ENCODE measurements around the gene LEMD3. TPM values are rescaled to one million over a fixed set of nuclear protein-coding genes. Genes with fewer than 3 reads are reported as not detected.

Gene LEMD3
- total and polyA plus RNA-seq, 2 donors (not counting 1 experiment from before 2014, with no cell fraction given), result 11.5 to 18.5 TPM

DNA sequence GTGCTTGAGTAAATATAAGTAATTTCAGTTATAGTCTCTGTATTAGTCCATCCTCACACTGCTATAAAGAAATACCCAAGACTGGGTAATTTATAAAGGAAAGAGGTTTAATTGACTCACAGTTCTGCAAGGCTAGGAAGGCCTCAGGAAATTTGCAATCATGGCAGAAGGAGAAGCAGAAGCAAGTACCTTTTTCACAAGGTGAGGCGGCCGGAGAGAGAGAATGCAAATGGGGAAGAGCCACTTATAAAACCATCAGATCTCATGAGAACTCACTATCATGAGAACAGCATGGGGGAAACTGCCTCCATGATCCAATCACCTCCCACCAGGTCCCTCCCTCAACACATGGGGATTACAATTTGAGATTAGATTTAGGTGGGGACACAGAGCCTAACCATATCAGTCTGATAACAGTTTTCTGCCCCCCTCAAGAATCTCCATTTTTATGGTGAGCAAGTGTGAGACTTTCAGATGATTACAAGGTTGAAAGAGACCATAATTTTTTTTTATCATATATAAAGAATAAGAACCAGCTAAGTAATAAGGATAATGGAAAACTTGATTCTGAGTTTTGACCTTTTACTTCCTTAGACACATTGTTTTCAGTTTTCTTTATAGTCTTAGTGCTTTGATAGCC is 35.6 kb downstream of the LEMD3 start:
- TF ChIP-seq, protein P1, sequence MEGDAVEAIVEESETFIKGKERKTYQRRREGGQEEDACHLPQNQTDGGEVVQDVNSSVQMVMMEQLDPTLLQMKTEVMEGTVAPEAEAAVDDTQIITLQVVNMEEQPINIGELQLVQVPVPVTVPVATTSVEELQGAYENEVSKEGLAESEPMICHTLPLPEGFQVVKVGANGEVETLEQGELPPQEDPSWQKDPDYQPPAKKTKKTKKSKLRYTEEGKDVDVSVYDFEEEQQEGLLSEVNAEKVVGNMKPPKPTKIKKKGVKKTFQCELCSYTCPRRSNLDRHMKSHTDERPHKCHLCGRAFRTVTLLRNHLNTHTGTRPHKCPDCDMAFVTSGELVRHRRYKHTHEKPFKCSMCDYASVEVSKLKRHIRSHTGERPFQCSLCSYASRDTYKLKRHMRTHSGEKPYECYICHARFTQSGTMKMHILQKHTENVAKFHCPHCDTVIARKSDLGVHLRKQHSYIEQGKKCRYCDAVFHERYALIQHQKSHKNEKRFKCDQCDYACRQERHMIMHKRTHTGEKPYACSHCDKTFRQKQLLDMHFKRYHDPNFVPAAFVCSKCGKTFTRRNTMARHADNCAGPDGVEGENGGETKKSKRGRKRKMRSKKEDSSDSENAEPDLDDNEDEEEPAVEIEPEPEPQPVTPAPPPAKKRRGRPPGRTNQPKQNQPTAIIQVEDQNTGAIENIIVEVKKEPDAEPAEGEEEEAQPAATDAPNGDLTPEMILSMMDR (conservative IDR thresholded peaks at IDR 0.05 in 1 of 2, IDR thresholded peaks at IDR 0.05 in 1 of 2; ENCODE audit: low read depth in 1 of 2, low read length in 2 of 2), result no peak
- no peak for TF ChIP-seq EZH2 (IDR thresholded peaks at IDR 0.05; ENCODE audit: low read length, missing control alignments)
- Histone ChIP-seq H2AFZ (ENCODE audit: low read length) (no peak overlapping the region), H3K27me3 (ENCODE audit: control insufficient read depth, insufficient read depth, low read length) (no peaks in the 10 kb centered on the region), H3K9me3 (ENCODE audit: control insufficient read depth, insufficient read depth, low read depth, low read length) (no peaks in the 10 kb centered on the region), H3K4me2 (ENCODE audit: extremely low read depth, insufficient read depth, low read length) (no peak overlapping the region), H3K4me3 (replicated peaks in 1 of 4; ENCODE audit: control extremely low read depth in 1 of 4, insufficient read depth in 1 of 4, low read depth in 3 of 4, low read length in 4 of 4) (no peak overlapping the region), H3K27ac (ENCODE audit: insufficient read depth, low read length) (no peak overlapping the region), H3K36me3 (ENCODE audit: control insufficient read depth, insufficient read depth, low read length) (no peaks in the 10 kb centered on the region), H3K79me2 (ENCODE audit: control insufficient read depth, insufficient read depth, low read length) (peaks cover 11% of the 10 kb centered on the region), H3K9ac (ENCODE audit: insufficient read depth, low read length) (no peak overlapping the region), H3K4me1 (ENCODE audit: control insufficient read depth, extremely low read depth, insufficient read depth, low read length) (peaks cover 1% of the 10 kb centered on the region), H4K20me1 (ENCODE audit: control insufficient read depth, extremely low read depth, insufficient read depth, low read length) (no peaks in the 10 kb centered on the region)
- no peak for DNase-seq (ENCODE audit: low read depth in 2 of 2)

DNA sequence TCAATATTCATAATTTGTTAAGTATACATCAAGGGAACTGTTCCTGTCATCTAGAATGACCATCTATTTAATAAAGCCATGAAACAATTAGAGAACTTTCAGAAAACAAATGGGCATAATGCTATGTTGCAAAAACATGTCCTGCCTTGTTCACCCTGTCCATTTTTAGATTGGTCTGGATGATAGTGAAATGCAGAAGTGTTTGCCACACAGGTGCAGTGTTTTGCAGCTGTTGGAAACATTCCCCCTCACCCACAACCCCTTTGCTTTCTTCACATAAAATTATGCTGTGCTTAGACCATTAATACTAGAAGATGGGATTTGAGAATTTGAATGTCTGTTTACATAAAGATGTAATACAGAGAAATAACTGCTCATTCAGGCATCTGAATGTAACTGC is 36.5 kb downstream of the LEMD3 start:
- no peak for DNase-seq (ENCODE audit: low read depth in 2 of 2)
- no peaks in the 10 kb centered on the region for H3K27me3 ChIP-seq (ENCODE audit: control insufficient read depth, insufficient read depth, low read length)
- H3K4me3 ChIP-seq (replicated peaks in 1 of 4; ENCODE audit: control extremely low read depth in 1 of 4, insufficient read depth in 1 of 4, low read depth in 3 of 4, low read length in 4 of 4), result no peak overlapping the region
- H4K20me1 ChIP-seq (ENCODE audit: control insufficient read depth, extremely low read depth, insufficient read depth, low read length), result no peaks in the 10 kb centered on the region
- H3K9ac ChIP-seq (ENCODE audit: insufficient read depth, low read length), result no peak overlapping the region
- H2AFZ ChIP-seq (ENCODE audit: low read length), result no peak overlapping the region
- H3K27ac ChIP-seq (ENCODE audit: insufficient read depth, low read length), result no peak overlapping the region
- H3K79me2 ChIP-seq (ENCODE audit: control insufficient read depth, insufficient read depth, low read length), result peaks cover 11% of the 10 kb centered on the region
- H3K4me2 ChIP-seq (ENCODE audit: extremely low read depth, insufficient read depth, low read length), result no peak overlapping the region
- H3K9me3 ChIP-seq (ENCODE audit: control insufficient read depth, insufficient read depth, low read depth, low read length), result no peaks in the 10 kb centered on the region
- no peaks in the 10 kb centered on the region for H3K36me3 ChIP-seq (ENCODE audit: control insufficient read depth, insufficient read depth, low read length)
- no peaks in the 10 kb centered on the region for H3K4me1 ChIP-seq (ENCODE audit: control insufficient read depth, extremely low read depth, insufficient read depth, low read length)
- TF ChIP-seq EZH2 (IDR thresholded peaks at IDR 0.05; ENCODE audit: low read length, missing control alignments), result no peak
- TF ChIP-seq, protein P1 (conservative IDR thresholded peaks at IDR 0.05 in 1 of 2, IDR thresholded peaks at IDR 0.05 in 1 of 2; ENCODE audit: low read depth in 1 of 2, low read length in 2 of 2), result no peak

DNA sequence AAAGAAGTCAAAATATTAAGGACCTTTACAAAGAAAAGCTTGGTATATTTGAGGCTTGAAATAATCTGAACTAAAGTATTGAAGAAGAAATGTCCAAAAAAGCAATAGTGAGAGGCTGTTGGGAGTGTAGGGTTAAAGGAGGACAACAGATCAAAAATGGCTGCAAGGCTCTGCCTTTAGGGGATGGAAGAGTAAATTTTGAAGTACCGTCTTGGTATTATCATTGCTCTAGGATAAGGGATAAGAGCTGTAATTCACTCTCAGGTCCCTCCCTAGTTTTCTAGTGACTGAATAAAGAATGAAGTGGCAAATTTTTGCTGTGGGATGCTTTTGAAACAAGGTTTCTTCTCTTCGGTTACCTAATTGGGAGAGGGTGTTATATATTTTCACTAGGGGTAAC is 38.7 kb downstream of the LEMD3 start:
- Histone ChIP-seq H2AFZ (ENCODE audit: low read length) (no peak overlapping the region), H4K20me1 (ENCODE audit: control insufficient read depth, extremely low read depth, insufficient read depth, low read length) (no peaks in the 10 kb centered on the region), H3K9ac (ENCODE audit: insufficient read depth, low read length) (no peak overlapping the region), H3K79me2 (ENCODE audit: control insufficient read depth, insufficient read depth, low read length) (peaks cover 8% of the 10 kb centered on the region), H3K27me3 (ENCODE audit: control insufficient read depth, insufficient read depth, low read length) (no peaks in the 10 kb centered on the region), H3K4me1 (ENCODE audit: control insufficient read depth, extremely low read depth, insufficient read depth, low read length) (no peaks in the 10 kb centered on the region), H3K4me3 (replicated peaks in 1 of 4; ENCODE audit: control extremely low read depth in 1 of 4, insufficient read depth in 1 of 4, low read depth in 3 of 4, low read length in 4 of 4) (no peak overlapping the region), H3K27ac (ENCODE audit: insufficient read depth, low read length) (no peak overlapping the region), H3K36me3 (ENCODE audit: control insufficient read depth, insufficient read depth, low read length) (no peaks in the 10 kb centered on the region), H3K4me2 (ENCODE audit: extremely low read depth, insufficient read depth, low read length) (no peak overlapping the region), H3K9me3 (ENCODE audit: control insufficient read depth, insufficient read depth, low read depth, low read length) (no peaks in the 10 kb centered on the region)
- no peak for DNase-seq (ENCODE audit: low read depth in 2 of 2)
- TF ChIP-seq, protein P1 (conservative IDR thresholded peaks at IDR 0.05 in 1 of 2, IDR thresholded peaks at IDR 0.05 in 1 of 2; ENCODE audit: low read depth in 1 of 2, low read length in 2 of 2), result no peak
- no peak for TF ChIP-seq EZH2 (IDR thresholded peaks at IDR 0.05; ENCODE audit: low read length, missing control alignments)

All from fibroblast of lung (primary cell).